ENCODE data around the gene KRT78.

- TF ChIP-seq CTCF (IDR thresholded peaks at IDR 0.05) (no peak), POLR2A (IDR thresholded peaks at IDR 0.05) (no peak)
These were observed 33.6 kb downstream of the KRT78 start for GRCh38 chr12:52815161-52815560.
